C4-2B (cell line): ENCODE measurements around the gene RNASE13.

Experiments
- CTCF ChIP-seq: fragments of 450-650 bp; conservative IDR thresholded peaks from 2 replicates; pipeline ENCODE4 v1.5.1; 2017; ENCODE audit warnings: mild to moderate bottlenecking
- ZFX ChIP-seq: fragments of 450-650 bp; IDR thresholded peaks from 2 replicates; pipeline ENCODE4 v1.6.1; 2017

DNA sequence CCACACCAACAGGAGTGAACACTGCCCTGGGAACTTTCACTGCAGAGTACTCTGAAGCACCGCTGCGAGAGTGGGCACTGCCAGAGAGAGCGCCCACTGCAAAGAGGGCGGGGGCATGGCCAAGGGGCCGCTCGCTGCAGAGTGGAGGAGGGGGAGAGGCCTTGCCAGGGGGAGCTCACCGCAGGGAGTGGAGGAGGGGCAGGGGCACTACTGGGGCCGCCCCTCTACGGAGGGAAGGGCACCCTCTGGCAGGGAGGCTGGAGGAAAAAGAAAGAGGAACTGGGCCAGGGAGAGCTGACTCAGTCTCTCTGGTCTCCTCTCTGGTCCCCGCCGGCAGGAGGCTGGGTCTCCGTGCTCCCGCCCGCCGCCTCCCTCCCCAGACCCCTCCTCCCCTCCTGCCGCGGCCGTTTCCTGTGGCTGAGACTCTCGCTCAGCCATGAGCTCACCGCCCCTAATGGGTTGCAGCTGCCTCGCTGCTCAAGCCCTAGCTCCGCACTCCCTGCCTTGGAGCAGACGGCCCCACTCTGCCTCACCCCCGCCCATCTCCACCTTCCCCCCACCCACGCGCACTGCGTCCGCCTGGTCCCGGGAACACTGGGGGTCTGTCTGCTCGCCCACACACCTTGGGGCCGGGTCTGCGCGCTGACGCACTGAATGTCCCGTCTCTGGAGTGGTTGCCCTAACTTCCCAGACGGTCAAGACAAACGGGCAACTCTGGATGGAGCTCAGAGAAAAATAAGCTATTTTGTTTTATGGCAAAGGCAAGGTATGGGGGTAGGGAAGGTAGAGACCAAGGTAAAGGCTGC lies 36.8 kb upstream of the RNASE13 start:
- no peak for TF ChIP-seq CTCF
- TF ChIP-seq ZFX: no peak
